Nephron progenitor cell (in vitro differentiated cells): ENCODE results near the gene CLIC3.
A peak's percentile ranks its signal among the peaks of the same experiment; 100 is the strongest.

Source experiments
- DNase-seq: peaks from one replicate; pipeline ENCODE4 v3.0.0; 2021
- H3K27ac Mint-ChIP-seq: 2 replicates; pipeline ENCODE4 v1.8.0; 2021; ENCODE audit warnings: mild to moderate bottlenecking, moderate library complexity, mixed read lengths
- H3K27me3 Mint-ChIP-seq: 2 replicates; pipeline ENCODE4 v1.8.0; 2021; ENCODE audit warnings: mild to moderate bottlenecking, low read depth, mixed read lengths; ENCODE audit not compliant: poor library complexity
- H3K36me3 Mint-ChIP-seq: 2 replicates; pipeline ENCODE4 v1.8.0; 2021; ENCODE audit warnings: low read depth, mixed read lengths
- H3K4me1 Mint-ChIP-seq: 2 replicates; pipeline ENCODE4 v1.8.0; 2021; ENCODE audit warnings: mixed read lengths
- H3K4me3 Mint-ChIP-seq: 2 replicates; pipeline ENCODE4 v1.8.0; 2021; ENCODE audit warnings: mild to moderate bottlenecking, moderate library complexity, mixed read lengths
- H3K9me3 Mint-ChIP-seq: 2 replicates; pipeline ENCODE4 v1.8.0; 2021; ENCODE audit warnings: mild to moderate bottlenecking, moderate library complexity, mixed read lengths
- TF ChIP-seq, protein P1 (sequence below): fragments of 200-600 bp; sonication (generic); IDR thresholded peaks from 2 replicates; pipeline ENCODE4 v1.5.0; 2021; ENCODE audit warnings: antibody characterized with exemption

CLIC3 gene, protein sequence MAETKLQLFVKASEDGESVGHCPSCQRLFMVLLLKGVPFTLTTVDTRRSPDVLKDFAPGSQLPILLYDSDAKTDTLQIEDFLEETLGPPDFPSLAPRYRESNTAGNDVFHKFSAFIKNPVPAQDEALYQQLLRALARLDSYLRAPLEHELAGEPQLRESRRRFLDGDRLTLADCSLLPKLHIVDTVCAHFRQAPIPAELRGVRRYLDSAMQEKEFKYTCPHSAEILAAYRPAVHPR

DNA sequence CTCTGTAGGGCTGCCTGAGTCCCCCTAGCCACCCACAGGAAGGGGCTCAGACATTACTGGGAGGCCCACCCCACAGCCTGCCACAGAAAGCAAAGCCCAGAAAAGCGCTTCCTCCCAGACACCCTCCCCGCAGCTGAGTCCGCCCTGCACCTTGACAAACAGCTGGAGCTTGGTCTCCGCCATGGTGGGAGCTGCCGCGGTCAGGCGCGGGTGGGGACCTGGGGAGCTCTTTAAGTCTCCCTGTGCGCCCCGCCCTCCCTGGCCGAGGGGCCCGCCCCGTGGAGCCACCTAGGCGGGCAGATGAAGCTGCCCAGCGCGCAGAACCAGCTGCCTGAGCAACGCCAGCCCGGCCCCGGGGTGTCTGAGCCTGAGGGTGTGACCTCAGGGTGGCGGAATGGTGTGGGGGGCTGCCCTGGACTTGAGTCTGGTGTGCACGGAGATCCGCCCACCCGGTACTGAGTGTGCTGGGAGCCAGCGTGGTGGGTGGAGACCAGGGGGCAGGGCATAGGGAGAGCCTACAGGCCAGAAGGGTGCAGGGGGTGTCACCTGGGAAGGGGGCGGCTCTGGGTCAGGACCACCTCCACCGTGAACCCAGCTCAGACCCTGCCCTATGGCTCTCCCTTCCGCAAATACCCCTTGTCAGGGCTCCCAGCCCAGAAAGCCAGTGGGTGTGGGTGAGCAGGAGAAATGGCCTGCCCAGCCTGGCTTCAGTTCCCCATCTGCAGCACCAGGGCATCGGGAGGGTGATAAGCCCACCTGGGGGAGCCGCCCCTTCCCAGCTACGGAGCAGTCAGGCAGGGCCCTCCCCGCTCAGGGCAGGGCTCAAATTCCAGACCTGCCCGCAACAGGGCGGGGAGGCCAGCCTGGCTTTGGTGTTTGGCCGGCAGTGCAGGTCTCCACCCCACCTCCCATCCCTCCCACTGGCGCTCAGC lies at the start of gene CLIC3:
CLIC3 (minus strand) TSS at position 208 of the 932 bp plus-strand sequence; CDS start at position 183, 25 bp downstream.
- H3K36me3 Mint-ChIP-seq = no peaks in the 10 kb centered on the region
- peaks cover 25% of the 10 kb centered on the region for H3K4me1 Mint-ChIP-seq
- peaks cover under 1% of the 10 kb centered on the region for H3K9me3 Mint-ChIP-seq
- peak; percentile 40 for DNase-seq
- TF ChIP-seq, protein P1, sequence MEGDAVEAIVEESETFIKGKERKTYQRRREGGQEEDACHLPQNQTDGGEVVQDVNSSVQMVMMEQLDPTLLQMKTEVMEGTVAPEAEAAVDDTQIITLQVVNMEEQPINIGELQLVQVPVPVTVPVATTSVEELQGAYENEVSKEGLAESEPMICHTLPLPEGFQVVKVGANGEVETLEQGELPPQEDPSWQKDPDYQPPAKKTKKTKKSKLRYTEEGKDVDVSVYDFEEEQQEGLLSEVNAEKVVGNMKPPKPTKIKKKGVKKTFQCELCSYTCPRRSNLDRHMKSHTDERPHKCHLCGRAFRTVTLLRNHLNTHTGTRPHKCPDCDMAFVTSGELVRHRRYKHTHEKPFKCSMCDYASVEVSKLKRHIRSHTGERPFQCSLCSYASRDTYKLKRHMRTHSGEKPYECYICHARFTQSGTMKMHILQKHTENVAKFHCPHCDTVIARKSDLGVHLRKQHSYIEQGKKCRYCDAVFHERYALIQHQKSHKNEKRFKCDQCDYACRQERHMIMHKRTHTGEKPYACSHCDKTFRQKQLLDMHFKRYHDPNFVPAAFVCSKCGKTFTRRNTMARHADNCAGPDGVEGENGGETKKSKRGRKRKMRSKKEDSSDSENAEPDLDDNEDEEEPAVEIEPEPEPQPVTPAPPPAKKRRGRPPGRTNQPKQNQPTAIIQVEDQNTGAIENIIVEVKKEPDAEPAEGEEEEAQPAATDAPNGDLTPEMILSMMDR = no peak
- H3K27ac Mint-ChIP-seq = no peak within 1 kb of the TSS
- peaks cover 23% of the 10 kb centered on the region for H3K27me3 Mint-ChIP-seq
- H3K4me3 Mint-ChIP-seq = no peak within 1 kb of the TSS

GRCh38 chr9:137045294-137046087 lies 49.1 kb upstream of the CLIC3 start:
- Mint-ChIP-seq H3K27ac (no peak overlapping the region), H3K4me3 (peak overlapping the region; percentile 68), H3K36me3 (no peaks in the 10 kb centered on the region), H3K4me1 (no peaks in the 10 kb centered on the region), H3K9me3 (no peaks in the 10 kb centered on the region), H3K27me3 (peaks cover 74% of the 10 kb centered on the region)
- DNase-seq = peak; percentile 61
- TF ChIP-seq, protein P1 = no peak

GRCh38 chr9:137044502-137045177 lies 48.3 kb upstream of the CLIC3 start:
- Mint-ChIP-seq H3K27ac (no peak overlapping the region), H3K27me3 (peaks cover 66% of the 10 kb centered on the region), H3K4me1 (no peaks in the 10 kb centered on the region), H3K4me3 (peak overlapping the region; percentile 59), H3K36me3 (no peaks in the 10 kb centered on the region), H3K9me3 (no peaks in the 10 kb centered on the region)
- DNase-seq = no peak
- TF ChIP-seq, protein P1 = no peak

- H3K27me3 Mint-ChIP-seq = peaks cover 60% of the 10 kb centered on the region
- H3K4me3 Mint-ChIP-seq = no peak overlapping the region
- H3K27ac Mint-ChIP-seq = no peak overlapping the region
- H3K4me1 Mint-ChIP-seq = no peaks in the 10 kb centered on the region
- H3K9me3 Mint-ChIP-seq = no peaks in the 10 kb centered on the region
- no peaks in the 10 kb centered on the region for H3K36me3 Mint-ChIP-seq
- no peak for DNase-seq
- TF ChIP-seq, protein P1 = no peak
These were observed 47.7 kb upstream of the CLIC3 start for GRCh38 chr9:137044037-137044436.
